ENCODE results near the gene PDE11A. TPM values are rescaled to one million over a fixed set of nuclear protein-coding genes. Genes with fewer than 3 reads are reported as not detected.

Gene PDE11A
- total and polyA plus RNA-seq, 2 of the 13 experiments (the other 11 are each of a cell fraction or from before 2014, with no cell fraction given) = 1.2 to 1.7 TPM

DNA sequence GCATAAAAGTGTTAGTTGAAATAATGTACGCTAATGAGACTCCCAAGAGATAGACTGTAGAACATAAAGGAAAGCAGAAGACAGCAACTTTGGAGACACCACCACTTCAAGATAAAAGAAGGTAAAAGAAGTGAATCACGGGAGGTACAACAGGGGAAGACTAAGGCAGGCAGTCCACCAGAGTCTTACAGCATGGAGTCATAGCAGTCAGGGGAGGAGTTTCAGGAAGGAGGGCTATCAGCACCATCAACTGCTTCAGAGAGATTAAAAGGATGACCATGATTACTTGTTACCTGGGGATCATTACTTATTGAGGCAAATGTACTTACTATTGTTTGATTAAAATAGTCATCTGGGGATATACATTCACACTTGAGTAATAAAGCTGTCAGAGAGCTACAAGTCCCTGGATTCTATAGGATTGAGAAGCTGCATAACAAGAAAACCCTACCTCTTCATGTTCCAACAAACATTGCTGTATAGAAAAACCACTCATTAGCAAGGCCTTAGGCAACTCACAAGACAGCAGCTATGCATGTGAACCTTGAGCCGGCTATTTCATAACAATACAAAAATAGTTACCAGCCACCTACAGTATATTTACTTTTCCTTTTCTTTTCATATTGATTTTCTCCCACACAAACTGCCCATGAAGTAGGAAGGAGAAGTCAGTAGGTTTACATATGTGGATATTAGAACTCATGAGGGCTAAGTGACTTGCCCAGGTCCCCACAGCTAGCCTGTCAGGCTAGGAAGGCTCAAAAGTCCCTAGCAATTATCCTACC, 101.7 kb downstream of the PDE11A start (continued):
- TF ChIP-seq ZNF224 (CRISPR knock-in tag; IDR thresholded peaks at IDR 0.05) (no peak), FIP1L1 (IDR thresholded peaks at IDR 0.05; ENCODE audit: borderline replicate concordance, insufficient read depth, low read depth, low read length) (no peak), ZNF737 (CRISPR knock-in tag; IDR thresholded peaks at IDR 0.05; ENCODE audit: borderline replicate concordance) (no peak), MEIS1 (CRISPR knock-in tag; IDR thresholded peaks at IDR 0.05; ENCODE audit: borderline replicate concordance) (no peak), SMAD9 (CRISPR knock-in tag; IDR thresholded peaks at IDR 0.05) (no peak), DDIT3 (CRISPR knock-in tag; IDR thresholded peaks at IDR 0.05) (no peak), GPN1 (CRISPR knock-in tag; IDR thresholded peaks at IDR 0.05; ENCODE audit: borderline replicate concordance) (no peak), PITX1 (CRISPR knock-in tag; IDR thresholded peaks at IDR 0.05) (no peak), BRD4 (CRISPR knock-in tag; IDR thresholded peaks at IDR 0.05) (no peak), ZNF709 (CRISPR knock-in tag; IDR thresholded peaks at IDR 0.05) (0 out of 2 replicates have a peak, but pooled peaks have one; percentile 25), MYPOP (CRISPR knock-in tag; IDR thresholded peaks at IDR 0.05) (peak; percentile 37; the same call in 1 of the 2 replicates), TFE3 (CRISPR knock-in tag; IDR thresholded peaks at IDR 0.05) (peak; percentile 80), HDAC1 (CRISPR knock-in tag; IDR thresholded peaks at IDR 0.05) (peak; percentile 56), TBL1XR1 (IDR thresholded peaks at IDR 0.05; ENCODE audit: borderline replicate concordance, low read length, partially characterized antibody) (peak; percentile 49), SUZ12 (IDR thresholded peaks at IDR 0.05; ENCODE audit: low read depth, low read length) (no peak), NR2C2 (CRISPR knock-in tag; IDR thresholded peaks at IDR 0.05; ENCODE audit: borderline replicate concordance) (0 out of 2 replicates have a peak, but pooled peaks have one; percentile 10), ZSCAN22 (CRISPR knock-in tag; IDR thresholded peaks at IDR 0.05) (no peak), HNF1B (CRISPR knock-in tag; IDR thresholded peaks at IDR 0.05) (no peak; the same call in 1 of the 2 replicates), RBM22 (optimal IDR thresholded peaks at IDR 0.05; ENCODE audit: low read length) (no peak), SNAPC5 (CRISPR knock-in tag; IDR thresholded peaks at IDR 0.05; ENCODE audit: borderline replicate concordance) (no peak), RBAK (CRISPR knock-in tag; IDR thresholded peaks at IDR 0.05) (peak; percentile 86; the same call in 1 of the 2 replicates), ZNF644 (CRISPR knock-in tag; IDR thresholded peaks at IDR 0.05; ENCODE audit: low read depth) (peak; percentile 82)
- TF ChIP-seq, protein P1, sequence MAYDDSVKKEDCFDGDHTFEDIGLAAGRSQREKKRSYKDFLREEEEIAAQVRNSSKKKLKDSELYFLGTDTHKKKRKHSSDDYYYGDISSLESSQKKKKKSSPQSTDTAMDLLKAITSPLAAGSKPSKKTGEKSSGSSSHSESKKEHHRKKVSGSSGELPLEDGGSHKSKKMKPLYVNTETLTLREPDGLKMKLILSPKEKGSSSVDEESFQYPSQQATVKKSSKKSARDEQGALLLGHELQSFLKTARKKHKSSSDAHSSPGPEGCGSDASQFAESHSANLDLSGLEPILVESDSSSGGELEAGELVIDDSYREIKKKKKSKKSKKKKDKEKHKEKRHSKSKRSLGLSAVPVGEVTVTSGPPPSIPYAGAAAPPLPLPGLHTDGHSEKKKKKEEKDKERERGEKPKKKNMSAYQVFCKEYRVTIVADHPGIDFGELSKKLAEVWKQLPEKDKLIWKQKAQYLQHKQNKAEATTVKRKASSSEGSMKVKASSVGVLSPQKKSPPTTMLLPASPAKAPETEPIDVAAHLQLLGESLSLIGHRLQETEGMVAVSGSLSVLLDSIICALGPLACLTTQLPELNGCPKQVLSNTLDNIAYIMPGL (CRISPR knock-in tag; IDR thresholded peaks at IDR 0.05; ENCODE audit: borderline replicate concordance in 1 of 2, low read depth in 1 of 2) = peak in 1 of 2 experiments; percentile 48; a peak in 1 of 4 replicates
